Stimulated activated CD8-positive, alpha-beta memory T cell treated with anti-CD3 and anti-CD28 coated beads, Interleukin-7, amount 100 ng/mL, for 4 hours (primary cell): ENCODE data around the gene NOC4L.
A peak's percentile ranks its signal among the peaks of the same experiment; 100 is the strongest.
"Not testable (repeated sequence)": the region's sequence is repeated elsewhere in the genome, so short reads cannot be mapped to it uniquely, and the experiment has no call there.

ENCODE experiments used
- DNase-seq, 2 donors: peaks; one replicate each; pipeline ENCODE4 v3.0.0-alpha.2; 2020; ENCODE audit warnings: low read depth in 2 of 2

The NOC4L gene

GRCh38 chr12:132144115-132144809 is at the start of gene NOC4L, which contains the start of gene DDX51:
NOC4L (plus strand) TSS chr12:132144457; CDS start chr12:132144489, 32 bp downstream.
DDX51 (minus strand) TSS chr12:132144319; CDS start chr12:132144296, 23 bp downstream.
- DNase-seq, result peak; percentile 91 to 95

- DNase-seq, result no peak
Measured at GRCh38 chr12:132095520-132096409, 48.5 kb upstream of the NOC4L start.

DNA sequence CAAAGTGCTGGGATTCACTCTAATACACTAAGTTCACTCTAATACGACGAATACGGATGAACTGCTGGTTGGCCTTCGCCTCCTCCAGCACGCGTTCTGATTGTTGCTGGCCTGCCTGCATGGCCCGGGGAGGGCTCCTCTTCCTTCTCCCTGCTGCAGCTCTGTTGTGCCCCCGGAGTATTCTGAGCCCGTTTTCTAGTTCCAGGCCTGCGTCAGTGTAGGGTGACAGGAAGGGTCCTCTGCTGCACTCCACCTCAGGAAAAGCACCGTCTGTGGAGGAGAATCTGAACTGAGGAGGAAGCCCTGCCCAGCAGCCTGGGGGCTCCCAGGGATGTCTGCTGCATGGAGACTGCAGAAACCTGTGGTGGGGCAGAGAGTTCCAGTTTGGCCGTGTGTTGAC is 44.5 kb upstream of the NOC4L start:
- no peak for DNase-seq

- no peak for DNase-seq
Measured at GRCh38 chr12:132100306-132101065, 43.8 kb upstream of the NOC4L start.

DNA sequence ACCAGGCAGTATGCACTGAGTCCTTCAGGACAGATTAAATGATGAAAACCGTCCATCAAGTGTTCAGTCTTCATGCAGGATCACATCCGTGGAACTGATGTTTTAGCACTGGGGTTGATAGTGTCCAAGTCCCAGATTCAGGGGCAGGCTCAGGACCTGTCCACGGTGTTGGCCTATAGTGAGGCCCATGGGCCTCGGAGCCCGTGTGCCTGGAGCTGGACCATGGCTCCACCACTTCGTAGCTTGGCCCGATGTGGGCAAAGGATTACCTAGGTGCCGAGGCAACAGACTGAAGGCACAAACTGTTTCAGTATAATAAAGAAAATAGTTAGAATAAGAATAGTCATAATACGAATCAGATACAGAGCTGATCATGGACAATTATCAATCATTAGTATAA is 42.0 kb upstream of the NOC4L start:
- no peak for DNase-seq

DNA sequence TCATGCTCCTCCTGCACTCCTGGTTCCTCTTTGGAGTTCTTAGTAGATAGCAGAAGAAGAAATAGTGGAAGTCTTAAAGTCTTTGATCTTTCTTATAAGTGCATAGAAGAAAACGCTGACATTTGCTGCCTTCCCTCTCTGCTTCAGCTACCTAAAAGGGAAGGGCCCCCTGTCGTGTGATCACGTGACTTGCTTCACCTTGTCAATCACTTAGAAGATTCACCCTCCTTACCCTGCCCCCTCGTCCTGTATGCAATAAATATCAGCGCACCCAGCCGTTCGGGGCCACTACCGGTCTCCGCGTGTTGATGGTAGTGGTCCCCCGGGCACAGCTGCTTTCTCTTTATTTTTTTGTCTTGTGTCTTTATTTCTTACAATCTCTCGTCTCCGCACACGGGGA is 41.2 kb upstream of the NOC4L start:
- not testable (repeated sequence) for DNase-seq

DNA sequence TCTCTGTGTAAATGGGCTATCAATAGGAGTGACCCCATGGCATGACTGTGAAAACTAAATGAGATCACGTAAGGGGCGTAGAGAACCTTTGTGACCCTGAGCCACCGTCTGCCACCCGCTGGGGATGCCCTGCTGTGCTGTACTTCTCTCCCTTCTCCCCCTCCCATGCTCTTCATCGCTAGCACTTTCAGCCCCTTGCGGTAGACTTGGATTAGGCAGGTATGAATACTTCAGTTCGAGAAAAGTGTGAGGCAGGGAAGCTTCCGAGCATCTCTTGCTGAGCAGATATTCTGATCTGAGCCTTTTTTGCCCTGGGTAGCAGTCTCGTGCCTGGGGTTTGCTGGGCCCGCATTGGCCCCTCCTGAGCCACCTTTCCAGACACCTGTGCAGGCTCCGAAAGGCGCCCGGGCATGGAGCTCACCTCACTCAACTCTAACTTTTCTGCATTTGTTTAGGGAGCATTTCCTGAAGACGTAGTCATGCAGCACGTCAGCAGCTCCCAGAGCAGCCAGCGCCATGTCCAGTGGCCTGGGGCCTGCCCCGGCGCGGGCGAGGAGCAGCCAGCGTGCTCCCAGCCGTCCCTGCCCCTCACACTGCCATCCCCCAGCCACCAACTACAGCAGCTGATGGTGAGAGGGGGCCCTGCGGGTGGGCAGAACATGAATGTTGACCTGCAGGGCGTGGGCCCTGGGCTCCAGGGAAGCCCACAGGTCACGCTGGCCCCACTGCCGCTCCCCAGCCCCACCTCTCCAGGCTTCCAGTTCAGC is 40.5 kb upstream of the NOC4L start:
- DNase-seq, result no peak

- no peak for DNase-seq
Measured at GRCh38 chr12:132105467-132105866, 38.8 kb upstream of the NOC4L start.

- no peak for DNase-seq
Measured at GRCh38 chr12:132106921-132107320, 37.3 kb upstream of the NOC4L start.

GRCh38 chr12:132108211-132108832 is 35.9 kb upstream of the NOC4L start:
- DNase-seq, result no peak

GRCh38 chr12:132109741-132110140 is 34.5 kb upstream of the NOC4L start:
- DNase-seq, result no peak

GRCh38 chr12:132110677-132111076 is 33.6 kb upstream of the NOC4L start:
- DNase-seq, result no peak

DNA sequence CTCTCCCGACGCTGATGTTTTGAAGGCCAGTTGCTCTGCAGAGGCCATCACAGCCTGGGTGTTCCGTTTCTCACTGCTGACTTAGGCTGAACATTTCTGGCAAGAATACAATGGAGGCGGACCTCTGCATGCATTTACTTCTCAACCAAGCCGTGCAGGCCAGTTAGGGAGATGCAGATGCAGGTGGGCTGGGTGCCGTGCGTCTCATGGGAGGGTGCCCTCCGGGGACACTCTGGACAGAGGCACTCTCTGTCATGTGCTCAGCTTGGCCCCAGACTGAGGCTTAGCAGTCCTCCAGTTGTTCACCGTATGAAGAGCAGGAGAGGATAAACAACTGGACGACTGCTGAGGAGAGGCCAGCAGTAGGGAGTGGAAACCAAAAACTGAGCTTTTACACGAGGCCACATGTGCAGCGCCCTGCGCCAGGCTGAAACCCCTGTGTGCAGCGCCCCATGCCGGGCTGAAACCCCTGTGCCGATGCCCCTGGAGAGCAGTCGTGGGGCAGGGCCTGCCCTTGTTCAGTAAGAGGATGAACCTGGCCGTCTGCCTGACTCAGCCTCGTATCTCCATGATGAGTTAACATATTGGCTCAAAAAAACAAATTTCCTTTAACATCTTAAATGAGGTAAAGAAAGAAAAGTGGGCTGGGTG is 32.5 kb upstream of the NOC4L start:
- DNase-seq, result no peak

GRCh38 chr12:132114667-132115066 is 29.6 kb upstream of the NOC4L start:
- DNase-seq, result no peak

DNA sequence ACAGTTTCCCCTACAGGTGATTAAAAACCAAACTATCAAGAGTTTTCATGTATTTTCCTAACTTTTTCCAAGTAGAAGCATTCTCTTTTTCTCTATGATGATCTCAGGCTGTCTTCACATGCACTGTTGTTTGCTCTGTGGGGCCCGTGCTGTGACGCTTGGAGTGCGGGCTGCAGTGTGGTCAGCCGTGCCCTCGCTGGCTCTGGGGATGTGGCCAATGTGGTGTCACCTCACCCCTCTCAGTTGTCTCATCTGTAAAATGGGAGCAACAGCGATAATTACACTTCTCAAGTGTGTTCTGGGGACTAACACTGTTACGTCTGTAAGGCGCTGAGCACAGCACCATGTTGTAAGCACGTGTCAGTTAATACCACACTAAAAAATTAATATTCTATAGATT is 28.8 kb upstream of the NOC4L start:
- no peak for DNase-seq

DNA sequence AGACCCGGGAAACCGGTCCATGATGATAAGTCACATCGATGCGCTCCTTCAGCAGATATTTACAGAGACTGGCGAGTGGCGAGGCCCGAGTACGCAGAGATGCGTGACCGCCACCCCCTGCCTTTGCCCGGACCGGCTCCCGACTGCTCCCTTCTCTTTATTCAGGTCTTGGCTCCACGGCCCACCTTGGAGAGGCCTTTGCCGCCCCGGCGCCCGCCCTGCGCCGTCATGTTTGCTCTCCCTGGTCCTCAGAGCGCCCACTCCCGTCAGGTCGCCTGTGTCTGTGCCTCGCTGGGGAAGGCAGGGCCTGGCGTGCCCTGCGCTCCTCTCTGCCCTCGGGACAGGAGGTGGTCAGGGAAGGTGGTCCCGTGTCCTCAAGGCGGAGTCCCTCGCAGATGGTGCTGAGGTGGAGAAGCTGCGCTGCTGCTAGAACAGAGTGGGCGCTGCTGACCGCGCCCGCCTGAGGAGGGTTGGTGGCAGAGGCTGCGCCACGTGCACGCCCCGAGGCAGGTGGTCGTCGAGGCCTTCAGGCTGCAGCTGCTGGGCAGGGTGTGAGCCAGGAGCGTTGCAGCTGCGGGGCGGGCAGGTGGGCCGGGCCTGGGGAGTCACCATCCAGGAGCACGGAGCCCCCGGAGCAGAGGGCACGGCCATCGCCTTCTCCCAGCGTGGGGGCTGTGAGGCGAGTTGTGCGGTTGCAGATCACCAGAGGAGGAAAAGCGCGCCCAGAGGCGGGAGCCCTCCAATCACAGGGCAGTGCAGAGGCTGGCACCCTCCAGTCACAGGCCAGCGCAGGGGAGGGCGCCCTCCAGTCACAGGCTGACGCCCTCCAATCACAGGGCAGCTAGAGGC is 27.3 kb upstream of the NOC4L start:
- no peak for DNase-seq

DNA sequence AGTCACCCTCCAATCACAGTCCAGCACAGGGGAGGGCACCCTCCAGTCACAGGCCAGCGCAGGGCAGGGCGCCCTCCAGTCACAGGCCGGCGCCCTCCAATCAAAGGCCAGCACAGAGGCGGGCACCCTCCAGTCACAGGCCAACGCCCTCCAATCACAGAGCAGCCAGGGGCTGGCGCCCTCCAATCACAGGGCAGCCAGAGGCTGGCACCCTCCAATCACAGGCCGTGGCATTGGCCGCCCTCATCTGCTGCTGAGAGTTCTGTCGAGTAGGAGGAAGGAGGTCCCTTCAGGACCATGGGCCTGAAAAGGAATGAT is 26.7 kb upstream of the NOC4L start:
- no peak for DNase-seq

DNA sequence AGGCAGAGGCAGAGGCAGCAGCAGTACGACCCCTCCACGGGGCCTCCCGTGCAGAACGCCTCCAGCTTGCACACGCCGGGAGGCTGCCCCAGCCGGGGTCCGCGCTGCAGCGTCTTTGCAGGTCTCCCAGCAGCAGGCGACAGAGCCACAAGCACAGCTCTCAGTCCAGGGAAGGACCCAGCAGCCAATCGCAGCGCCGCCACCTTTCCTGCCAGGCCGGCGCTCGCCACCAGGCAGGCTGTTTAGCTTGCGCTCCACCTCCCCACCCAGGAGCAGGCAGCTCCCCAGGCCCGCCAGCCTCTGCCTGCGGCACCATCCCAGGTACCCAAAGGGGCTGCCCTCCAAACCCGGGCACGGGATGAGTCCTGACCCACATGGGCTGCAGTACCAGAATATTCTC is 25.4 kb upstream of the NOC4L start:
- no peak for DNase-seq

GRCh38 chr12:132121283-132121682 is 23.0 kb upstream of the NOC4L start:
- DNase-seq, result no peak
